Activated CD4-positive, CD25-positive, alpha-beta regulatory T cell treated with anti-CD3 and anti-CD28 coated beads, Interleukin-2, amount 50 U/mL, for 16 hours (primary cell): Measurements from ENCODE around the gene SESN1.

Experiments used
- DNase-seq: peaks from one replicate; pipeline ENCODE4 v3.0.0-alpha.2; 2020; ENCODE audit warnings: low read depth, low spot score

SESN1 gene

DNA sequence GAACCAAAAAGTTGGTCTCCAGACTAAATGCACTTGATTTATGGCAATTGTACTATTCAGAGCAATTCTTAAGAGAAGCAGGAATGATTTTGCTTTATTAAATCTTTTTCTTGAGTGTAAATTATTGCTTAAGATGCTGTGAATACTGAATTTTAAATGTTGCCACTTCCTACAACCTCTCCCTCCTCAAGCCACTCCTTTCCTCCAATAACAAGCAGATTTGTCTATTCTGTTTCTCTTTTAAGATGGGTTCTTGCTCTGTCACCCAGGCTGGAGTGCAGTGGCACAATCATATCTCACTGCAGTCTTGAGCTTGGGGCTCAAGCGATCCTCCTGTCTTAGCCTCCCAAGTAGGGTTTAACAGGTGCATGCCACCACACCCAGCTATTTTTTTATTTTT, 65.3 kb downstream of the SESN1 start:
- DNase-seq = no peak

DNA sequence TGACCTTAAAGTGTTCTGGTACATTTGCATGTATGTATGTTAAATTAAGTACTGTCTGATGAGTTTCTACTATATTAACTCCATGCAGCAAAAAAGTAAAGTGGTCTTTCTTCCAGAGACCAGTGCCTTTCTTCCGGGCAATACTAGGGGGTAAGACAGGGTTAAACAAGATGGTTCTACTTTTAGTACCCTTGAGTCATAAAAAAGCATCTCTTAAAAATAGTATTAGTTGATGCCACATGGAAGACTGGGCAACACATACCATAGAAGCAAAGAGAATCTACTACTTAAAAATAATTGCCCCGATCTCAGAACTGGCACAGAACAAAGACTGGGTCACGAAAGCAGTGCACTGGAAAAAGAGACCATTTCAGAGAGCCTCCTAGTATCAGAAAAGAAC, 66.2 kb downstream of the SESN1 start:
- DNase-seq = no peak

- no peak for DNase-seq
These were observed 66.7 kb downstream of the SESN1 start for GRCh38 chr6:109027964-109028363.

GRCh38 chr6:109025639-109026038, 69.0 kb downstream of the SESN1 start:
- no peak for DNase-seq

DNA sequence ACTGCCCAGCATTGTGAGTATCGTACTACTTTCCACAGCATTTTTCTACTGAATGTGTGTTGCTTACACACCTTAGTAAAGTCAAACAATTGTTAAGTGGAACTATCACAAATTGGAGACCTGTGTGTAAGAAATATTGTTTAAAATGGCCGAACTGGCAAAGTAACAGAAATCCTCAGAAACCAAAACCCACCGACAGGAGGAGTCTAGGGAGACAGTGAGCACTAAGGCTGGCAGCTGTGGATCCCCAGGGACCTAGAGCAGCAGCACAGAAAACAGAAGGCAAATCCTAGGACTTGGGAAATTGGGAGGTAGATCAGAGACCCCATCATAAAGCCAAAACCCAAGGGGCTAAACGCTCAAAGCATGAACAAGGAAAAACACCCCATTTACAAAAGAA, 69.9 kb downstream of the SESN1 start:
- DNase-seq = no peak

- DNase-seq = no peak
These were observed 70.3 kb downstream of the SESN1 start for GRCh38 chr6:109024368-109024767.

DNA sequence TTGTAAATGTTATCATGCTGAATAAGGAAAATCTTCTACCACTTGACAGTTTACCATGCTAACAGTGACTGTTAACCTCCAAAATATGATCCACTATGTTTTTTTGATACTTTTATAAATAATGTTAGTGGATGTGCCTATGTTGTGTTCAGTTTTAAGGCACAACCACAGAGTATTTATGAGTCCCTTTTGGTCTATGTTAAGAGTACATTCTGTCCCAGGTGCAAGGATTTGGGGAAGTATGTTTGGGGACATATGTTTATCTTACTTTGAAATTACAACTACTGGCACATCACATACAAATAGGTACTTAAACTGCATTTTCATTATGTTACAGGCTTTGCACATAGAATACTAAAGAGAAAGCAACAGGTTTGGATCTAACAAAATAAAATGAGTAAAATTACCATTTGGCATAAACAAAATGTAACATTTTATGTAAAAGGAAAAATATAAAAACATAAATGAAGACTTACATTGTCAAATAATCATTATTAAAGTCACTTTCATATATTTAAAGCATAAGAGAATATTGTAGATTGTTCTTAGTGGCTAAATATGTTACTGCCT, 71.2 kb downstream of the SESN1 start:
- no peak for DNase-seq

GRCh38 chr6:109021870-109022269, 72.8 kb downstream of the SESN1 start:
- DNase-seq = no peak

GRCh38 chr6:109019911-109020310, 74.7 kb downstream of the SESN1 start:
- no peak for DNase-seq

DNA sequence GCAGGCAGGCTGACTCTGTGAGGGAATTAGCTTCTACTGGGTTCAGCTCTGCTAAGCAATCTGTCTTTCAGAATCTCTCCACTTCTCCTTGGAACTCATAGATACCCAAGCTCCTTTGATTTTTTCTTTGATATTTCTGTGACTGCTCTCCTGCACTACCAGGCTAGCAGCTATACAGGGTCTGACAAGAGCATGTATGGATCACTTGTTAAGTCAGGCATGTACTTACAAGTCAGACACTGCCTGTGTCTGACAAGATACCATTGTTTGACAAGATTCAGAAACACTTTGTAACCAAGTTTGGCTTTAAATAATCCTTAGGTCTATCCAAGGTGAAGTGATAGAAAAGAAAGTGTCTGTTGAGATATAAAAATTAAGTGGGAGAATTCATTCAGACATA, 79.5 kb downstream of the SESN1 start:
- DNase-seq = no peak

DNA sequence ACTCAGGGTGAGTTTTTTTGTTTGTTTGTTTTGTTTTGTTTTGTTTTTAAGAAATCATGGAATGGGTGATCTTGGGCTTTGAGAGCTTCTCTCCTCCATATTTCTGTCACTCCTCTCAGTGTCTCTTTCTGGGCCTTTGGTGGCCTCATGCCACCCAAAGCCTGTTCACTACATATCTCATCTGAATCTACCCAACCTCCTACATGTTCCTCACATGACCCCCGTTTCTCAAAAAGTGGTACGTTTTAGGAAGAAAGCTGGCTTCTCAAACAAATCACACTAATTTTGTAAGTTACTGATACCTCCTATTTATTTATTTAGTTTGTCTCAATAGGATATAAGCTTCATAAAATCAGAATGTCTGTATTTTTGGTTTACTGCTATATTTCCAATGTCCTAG, 80.0 kb downstream of the SESN1 start:
- DNase-seq = no peak

- DNase-seq = no peak
These were observed 80.9 kb downstream of the SESN1 start for GRCh38 chr6:109013656-109014305.

DNA sequence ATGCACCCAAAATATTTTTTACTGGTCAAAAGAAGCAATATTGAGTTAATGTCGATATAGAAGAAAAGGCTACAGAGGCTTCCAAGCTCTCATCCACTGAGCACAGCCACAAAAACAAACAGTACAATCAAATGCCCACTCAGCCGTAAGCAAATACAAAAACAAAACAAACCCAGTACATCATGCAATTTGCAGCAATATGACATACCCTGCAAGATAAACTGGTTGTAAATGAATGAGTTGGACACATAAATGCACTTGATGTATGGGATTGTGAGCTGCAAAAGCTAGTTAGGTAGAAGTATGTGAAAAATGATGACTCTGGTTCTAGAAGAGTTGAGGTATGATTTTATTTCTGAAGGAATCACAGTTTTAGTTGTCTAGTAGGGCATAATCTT, 83.9 kb downstream of the SESN1 start:
- DNase-seq = no peak

DNA sequence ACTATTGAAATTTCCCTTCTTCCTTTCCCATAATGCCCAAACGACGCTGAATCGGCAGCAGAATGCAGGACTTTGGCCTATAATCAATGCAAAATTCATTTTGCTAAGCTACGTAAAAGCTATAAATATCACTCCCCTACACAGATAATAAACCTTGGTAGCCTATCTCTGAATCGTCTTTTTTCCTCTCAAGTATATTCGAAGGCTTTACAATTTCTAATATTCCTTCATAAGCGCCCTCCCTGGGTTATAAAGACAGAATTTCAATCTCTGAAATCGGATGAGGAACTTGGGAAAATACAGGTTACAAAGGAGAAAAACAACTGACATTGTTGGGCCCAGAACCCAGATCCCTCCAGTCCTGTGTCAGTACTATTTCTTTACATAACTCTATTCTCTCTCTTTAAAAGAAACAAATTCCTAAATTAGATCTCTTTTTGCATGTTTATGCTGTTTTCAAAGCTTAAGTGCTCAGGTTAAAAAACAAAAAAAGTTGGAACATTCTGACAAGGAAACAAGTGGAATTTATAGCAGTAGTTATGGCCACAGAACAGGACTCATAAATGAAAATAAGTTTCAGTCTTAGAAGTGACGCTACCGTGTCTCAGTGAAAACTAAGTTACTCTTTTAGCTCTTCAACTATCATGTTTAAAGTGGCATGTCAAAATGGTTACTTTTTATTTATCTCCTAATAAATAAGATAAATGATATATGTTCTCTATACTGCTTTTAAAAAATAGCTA, 84.5 kb downstream of the SESN1 start:
- no peak for DNase-seq

GRCh38 chr6:109009236-109009961, 85.2 kb downstream of the SESN1 start:
- peak; percentile 84 for DNase-seq

- no peak for DNase-seq
These were observed 86.0 kb downstream of the SESN1 start for GRCh38 chr6:109008537-109009235.

DNA sequence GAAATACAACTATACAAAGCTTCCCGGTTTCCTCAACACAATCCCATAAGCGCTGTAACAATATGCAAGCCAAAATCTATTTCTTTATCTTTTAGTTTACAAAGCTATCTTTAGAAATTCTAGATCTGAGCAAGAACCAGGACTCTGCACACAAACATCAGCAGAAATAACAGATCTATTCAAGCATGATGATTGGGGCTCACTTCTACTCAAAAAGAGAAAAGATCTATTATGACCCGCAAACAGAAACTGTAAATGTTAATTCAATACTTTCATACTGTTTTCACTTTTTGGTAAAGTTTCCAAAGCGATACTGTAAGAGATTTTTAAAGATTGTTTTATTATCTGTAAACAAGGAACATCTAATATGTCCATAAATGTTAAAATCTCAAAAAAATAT, 86.6 kb downstream of the SESN1 start:
- DNase-seq = no peak

DNA sequence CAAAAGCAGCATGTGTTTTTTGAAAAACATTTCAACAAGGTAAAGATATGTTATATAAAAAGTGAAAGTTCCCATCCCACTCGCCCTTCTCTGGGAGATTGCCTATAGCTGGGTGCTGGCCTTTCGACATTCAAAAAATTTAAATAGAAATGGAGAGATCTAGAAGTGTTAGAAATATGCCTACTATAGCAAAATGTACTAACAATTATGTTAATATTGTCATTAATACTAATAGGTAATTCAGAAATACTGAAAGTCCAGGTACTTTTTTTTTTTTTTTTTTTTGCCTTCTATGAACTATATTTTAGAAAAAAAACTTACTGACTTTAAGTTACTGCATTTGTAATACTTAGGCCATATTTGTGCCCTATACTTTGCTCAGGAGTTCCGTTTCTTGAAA, 87.1 kb downstream of the SESN1 start:
- no peak for DNase-seq

DNA sequence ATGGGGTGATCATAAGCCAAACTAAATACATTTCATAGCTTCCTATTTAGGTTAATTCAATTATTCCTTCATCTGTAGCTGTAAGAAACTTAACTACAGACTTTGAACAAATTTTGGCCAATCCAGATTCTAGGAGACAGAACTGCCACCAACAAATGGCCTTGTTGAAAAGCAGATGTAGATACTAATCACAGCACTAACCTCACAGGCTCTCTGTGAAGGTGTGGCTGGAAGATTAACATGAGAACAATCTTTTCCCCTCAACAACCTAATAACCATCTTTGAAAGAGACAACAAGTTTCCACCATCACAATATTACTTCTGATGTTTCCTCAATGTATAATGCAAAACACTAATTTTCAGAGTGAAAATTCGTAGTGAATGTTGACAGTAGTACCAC, 87.8 kb downstream of the SESN1 start:
- no peak for DNase-seq

DNA sequence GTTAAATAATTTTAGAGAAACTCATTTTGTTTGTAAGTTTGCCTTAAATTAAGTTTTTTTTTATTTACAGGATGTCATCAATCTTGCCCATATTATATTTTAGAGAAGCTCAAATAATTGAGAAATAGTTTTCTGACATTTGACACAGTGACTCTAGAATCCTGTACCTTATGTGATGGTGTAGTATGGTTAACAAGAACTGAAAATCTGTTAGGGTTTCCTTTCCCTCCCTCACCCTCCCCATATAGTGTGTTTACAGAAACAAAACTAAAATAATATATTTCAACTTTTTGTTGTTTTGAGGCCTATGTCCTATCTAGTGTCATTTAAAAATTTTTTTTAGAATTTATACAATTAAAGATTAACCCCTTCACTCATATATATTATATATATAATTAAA, 91.8 kb downstream of the SESN1 start:
- DNase-seq = no peak

GRCh38 chr6:109002051-109002697, 92.5 kb downstream of the SESN1 start:
- DNase-seq = no peak
